Tibial artery (tissue), 4 donors: Measurements from ENCODE around the gene PCLO.
"Not testable (repeated sequence)": the region's sequence is repeated elsewhere in the genome, so short reads cannot be mapped to it uniquely, and the experiment has no call there.

ENCODE experiments used
- DNase-seq, 2 donors: peaks; one replicate each; pipeline ENCODE4 v3.0.0-alpha.2; 2019
- H3K27ac ChIP-seq, 2 donors: fragments of 200-600 bp; sonication (generic) in 1 of 2; 1 replicate in 1 of 2; 2 replicates in 1 of 2; pipeline ENCODE4 v1.5.1; 2018 to 2019; ENCODE audit warnings: mild to moderate bottlenecking in 1 of 2
- H3K27me3 ChIP-seq, 2 donors: fragments of 200-600 bp; sonication (generic) in 1 of 2; one replicate each; pipeline versions ENCODE4 v1.5.1 to v1.6.0; 2016 to 2019
- H3K36me3 ChIP-seq, 3 donors: fragments of 200-600 bp; sonication (generic) in 2 of 3; one replicate each; pipeline ENCODE4 v1.5.1; 2016 to 2019; ENCODE audit warnings: mild to moderate bottlenecking in 2 of 3
- H3K4me1 ChIP-seq, 4 donors: fragments of 200-600 bp; sonication (generic) in 2 of 4; 1 replicate in 3 of 4; 2 replicates in 1 of 4; pipeline ENCODE4 v1.5.1; 2016 to 2019
- H3K4me3 ChIP-seq, 2 donors: fragments of 200-600 bp; sonication (generic) in 1 of 2; 1 replicate in 1 of 2; 2 replicates in 1 of 2; pipeline ENCODE4 v1.5.1; 2018 to 2019; ENCODE audit warnings: mild to moderate bottlenecking in 2 of 2
- H3K9me3 ChIP-seq, 3 donors: fragments of 200-600 bp; sonication (generic) in 1 of 3; one replicate each; pipeline ENCODE4 v1.5.1; 2016 to 2019
- CTCF ChIP-seq, 2 experiments: fragments of 200-600 bp in 1 of 2; fragments of 450-650 bp in 1 of 2; IDR thresholded peaks; one replicate each; pipeline ENCODE4 v1.5.1; 2017 to 2019; ENCODE audit warnings: antibody characterized with exemption in 2 of 2, mild to moderate bottlenecking in 1 of 2, moderate library complexity in 1 of 2
- intact Hi-C: fragments of 100-400 bp; cut with DNase I; formaldehyde crosslinking; loops from one replicate; pipeline ENCODE4 v1.15.0; 2023; ENCODE audit warnings: low total_unique reads

Gene PCLO

GRCh38 chr7:82713506-82713905 lies 449.2 kb downstream of the PCLO start:
- Histone ChIP-seq H3K27ac (no peak overlapping the region), H3K36me3 (no peaks in the 10 kb centered on the region), H3K4me3 (no peak overlapping the region), H3K4me1 (no peaks in the 10 kb centered on the region), H3K9me3 (no peaks in the 10 kb centered on the region), H3K27me3 (no peaks in the 10 kb centered on the region)
- no peak for TF ChIP-seq CTCF (IDR thresholded peaks at IDR 0.05)
- no peak for DNase-seq
- intact Hi-C loops, result no loop called here

GRCh38 chr7:82706344-82706743 lies 456.3 kb downstream of the PCLO start:
- H3K36me3 ChIP-seq, DNase-seq, H3K27ac ChIP-seq, H3K9me3 ChIP-seq, intact Hi-C loops, H3K27me3 ChIP-seq, H3K4me1 ChIP-seq, H3K4me3 ChIP-seq: not testable (repeated sequence)

GRCh38 chr7:82705517-82706260 lies 457.0 kb downstream of the PCLO start:
- no peak overlapping the region for H3K4me3 ChIP-seq
- DNase-seq, result no peak
- no peaks in the 10 kb centered on the region for H3K9me3 ChIP-seq
- H3K36me3 ChIP-seq, result no peaks in the 10 kb centered on the region
- H3K4me1 ChIP-seq, result no peaks in the 10 kb centered on the region
- H3K27me3 ChIP-seq, result no peaks in the 10 kb centered on the region
- intact Hi-C loops, result no loop called here
- H3K27ac ChIP-seq, result no peak overlapping the region
- TF ChIP-seq CTCF (IDR thresholded peaks at IDR 0.05), result no peak

GRCh38 chr7:82704121-82704520 lies 458.6 kb downstream of the PCLO start:
- intact Hi-C loops, result no loop called here
- Histone ChIP-seq H3K9me3 (no peaks in the 10 kb centered on the region), H3K27ac (no peak overlapping the region), H3K27me3 (no peaks in the 10 kb centered on the region), H3K4me3 (no peak overlapping the region), H3K36me3 (no peaks in the 10 kb centered on the region), H3K4me1 (no peaks in the 10 kb centered on the region)
- TF ChIP-seq CTCF (IDR thresholded peaks at IDR 0.05), result no peak
- DNase-seq, result no peak
